ENCODE results near the gene TTLL5. TPM values are rescaled to one million over a fixed set of nuclear protein-coding genes. Genes with fewer than 3 reads are reported as not detected.

Gene TTLL5
- total RNA-seq, 5 donors from 2014 or later (not counting 1 experiment from before 2014, with no cell fraction given) = 15.4 to 36.2 (median 22.2) TPM

GRCh38 chr14:75825147-75825592 lies 164.1 kb downstream of the TTLL5 start:
- Histone ChIP-seq H3K4me1 (ENCODE audit: control insufficient read depth in 1 of 2, extremely low read depth in 1 of 2, insufficient read depth in 2 of 2, low read length in 2 of 2) (no peaks in the 10 kb centered on the region), H3K9me3 (no peaks in the 10 kb centered on the region), H3K27ac (ENCODE audit: low read length) (no peak overlapping the region), H3K27me3 (replicated peaks in 1 of 2; ENCODE audit: control insufficient read depth in 2 of 2, extremely low read depth in 1 of 2, insufficient read depth in 2 of 2, low read length in 1 of 2) (no peaks in the 10 kb centered on the region), H3K4me3 (ENCODE audit: control insufficient read depth in 1 of 2, extremely low read depth in 1 of 2, low read length in 1 of 2) (no peak overlapping the region), H3K36me3 (ENCODE audit: control insufficient read depth in 2 of 2, extremely low read depth in 1 of 2, insufficient read depth in 1 of 2, low read length in 1 of 2) (peaks cover 0 to 3% of the 10 kb centered on the region in 2 donors)
- H3K4me3 Mint-ChIP-seq = no peak overlapping the region
- H3K27ac Mint-ChIP-seq = peak overlapping the region in 1 of 2 donors; percentile 53
- ChIA-PET CTCF (interaction anchor here in 1 of 2 donors (0.7 kb wide), 1 partner anchor 73 kb away, joined by 3 read pairs; no protein-coding TSS in a partner anchor), POLR2A (interaction anchor here in 1 of 2 donors (0.6 to 0.7 kb wide), 2 partner anchors 9 to 24 kb away, joined by 3 to 4 read pairs; no protein-coding TSS in a partner anchor)
- no peaks in the 10 kb centered on the region for H3K27me3 Mint-ChIP-seq
- no peak for ATAC-seq (replicated peaks in 1 of 4)
- 100% methylated on average over 1 of the region's 3 CpGs for WGBS (ENCODE audit: insufficient coverage)
- H3K36me3 Mint-ChIP-seq = peaks cover 49% of the 10 kb centered on the region
- H3K4me1 Mint-ChIP-seq = peaks cover 0 to 34% (median 3%) of the 10 kb centered on the region in 3 donors
- no peak for DNase-seq
- H3K9me3 Mint-ChIP-seq = no peaks in the 10 kb centered on the region

- Mint-ChIP-seq H3K27ac (no peak overlapping the region), H3K36me3 (peaks cover 39% of the 10 kb centered on the region), H3K4me1 (peaks cover 11 to 42% (median 13%) of the 10 kb centered on the region in 3 donors), H3K4me3 (no peak overlapping the region), H3K27me3 (no peaks in the 10 kb centered on the region), H3K9me3 (no peaks in the 10 kb centered on the region)
- Histone ChIP-seq H3K27me3 (replicated peaks in 1 of 2; ENCODE audit: control insufficient read depth in 2 of 2, extremely low read depth in 1 of 2, insufficient read depth in 2 of 2, low read length in 1 of 2) (no peaks in the 10 kb centered on the region), H3K9me3 (no peaks in the 10 kb centered on the region), H3K36me3 (ENCODE audit: control insufficient read depth in 2 of 2, extremely low read depth in 1 of 2, insufficient read depth in 1 of 2, low read length in 1 of 2) (peaks cover 0 to 3% of the 10 kb centered on the region in 2 donors), H3K27ac (ENCODE audit: low read length) (no peak overlapping the region), H3K4me1 (ENCODE audit: control insufficient read depth in 1 of 2, extremely low read depth in 1 of 2, insufficient read depth in 2 of 2, low read length in 2 of 2) (peaks cover under 1 to 2% of the 10 kb centered on the region in 2 experiments), H3K4me3 (ENCODE audit: control insufficient read depth in 1 of 2, extremely low read depth in 1 of 2, low read length in 1 of 2) (no peak overlapping the region)
- CTCF ChIA-PET = no interaction called here
- no peak for ATAC-seq (replicated peaks in 1 of 4)
- 100% methylated on average over 1 of the region's 3 CpGs for WGBS (ENCODE audit: insufficient coverage)
- DNase-seq = no peak
- POLR2A ChIA-PET = interaction anchor here in 1 of 2 donors (0.6 kb wide), 1 partner anchor 236 kb away, joined by 6 read pairs; no protein-coding TSS in a partner anchor
Observed at GRCh38 chr14:75826599-75826998, 165.6 kb downstream of the TTLL5 start.

GRCh38 chr14:75827331-75827730 lies 166.3 kb downstream of the TTLL5 start:
- Histone ChIP-seq H3K9me3 (no peaks in the 10 kb centered on the region), H3K36me3 (ENCODE audit: control insufficient read depth in 2 of 2, extremely low read depth in 1 of 2, insufficient read depth in 1 of 2, low read length in 1 of 2) (peaks cover 0 to under 1% of the 10 kb centered on the region in 2 donors), H3K27me3 (replicated peaks in 1 of 2; ENCODE audit: control insufficient read depth in 2 of 2, extremely low read depth in 1 of 2, insufficient read depth in 2 of 2, low read length in 1 of 2) (no peaks in the 10 kb centered on the region), H3K4me3 (ENCODE audit: control insufficient read depth in 1 of 2, extremely low read depth in 1 of 2, low read length in 1 of 2) (no peak overlapping the region), H3K27ac (ENCODE audit: low read length) (no peak overlapping the region), H3K4me1 (ENCODE audit: control insufficient read depth in 1 of 2, extremely low read depth in 1 of 2, insufficient read depth in 2 of 2, low read length in 2 of 2) (peaks cover 7 to 8% of the 10 kb centered on the region in 2 experiments)
- no peak overlapping the region for H3K4me3 Mint-ChIP-seq
- no peaks in the 10 kb centered on the region for H3K9me3 Mint-ChIP-seq
- CTCF ChIA-PET = interaction anchor here (0.5 to 0.6 kb wide), 2 partner anchors 14 to 86 kb away, joined by 4 to 8 read pairs; no protein-coding TSS in a partner anchor
- H3K36me3 Mint-ChIP-seq = peaks cover 33% of the 10 kb centered on the region
- WGBS (ENCODE audit: insufficient coverage) = 100% methylated on average over 2 of the region's 3 CpGs
- H3K4me1 Mint-ChIP-seq = peaks cover 17 to 47% (median 20%) of the 10 kb centered on the region in 3 donors
- DNase-seq (no peak), ATAC-seq (replicated peaks in 1 of 4) (no peak)
- H3K27me3 Mint-ChIP-seq = no peaks in the 10 kb centered on the region
- H3K27ac Mint-ChIP-seq = no peak overlapping the region
- POLR2A ChIA-PET = interaction anchor here in 1 of 2 donors (0.6 kb wide), 2 partner anchors 235 to 1143 kb away, joined by 3 to 6 read pairs; no protein-coding TSS in a partner anchor

DNA sequence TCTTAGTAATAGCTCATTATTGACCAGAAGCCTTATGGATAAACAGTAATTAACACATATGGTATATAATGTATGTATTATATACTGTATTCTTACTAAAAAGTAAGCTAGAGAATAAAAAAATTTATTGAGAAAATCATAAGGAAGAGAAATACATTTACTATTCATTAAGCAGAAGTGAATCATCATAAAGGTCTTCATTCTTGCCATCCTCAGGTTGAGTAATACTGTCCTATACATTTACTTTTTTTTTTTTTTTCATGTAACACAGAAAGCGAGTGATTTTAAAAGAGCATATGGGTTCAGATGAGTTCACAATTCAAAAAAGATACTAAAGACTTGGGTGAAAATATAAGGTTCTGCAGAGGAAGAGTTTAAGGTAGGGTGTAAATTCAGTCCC lies 168.3 kb downstream of the TTLL5 start:
- Mint-ChIP-seq H3K36me3 (peaks cover 32% of the 10 kb centered on the region), H3K4me3 (no peak overlapping the region), H3K27ac (no peak overlapping the region), H3K27me3 (no peaks in the 10 kb centered on the region), H3K4me1 (peaks cover 25 to 54% (median 27%) of the 10 kb centered on the region in 3 donors), H3K9me3 (no peaks in the 10 kb centered on the region)
- ChIA-PET CTCF (no interaction called here), POLR2A (no interaction called here)
- 100% methylated on average over 1 of the region's 1 CpG for WGBS (ENCODE audit: insufficient coverage)
- Histone ChIP-seq H3K36me3 (ENCODE audit: control insufficient read depth in 2 of 2, extremely low read depth in 1 of 2, insufficient read depth in 1 of 2, low read length in 1 of 2) (peaks cover 0 to 7% of the 10 kb centered on the region in 2 donors), H3K27ac (ENCODE audit: low read length) (no peak overlapping the region), H3K4me1 (ENCODE audit: control insufficient read depth in 1 of 2, extremely low read depth in 1 of 2, insufficient read depth in 2 of 2, low read length in 2 of 2) (peaks cover 11 to 15% of the 10 kb centered on the region in 2 experiments), H3K27me3 (replicated peaks in 1 of 2; ENCODE audit: control insufficient read depth in 2 of 2, extremely low read depth in 1 of 2, insufficient read depth in 2 of 2, low read length in 1 of 2) (no peaks in the 10 kb centered on the region), H3K9me3 (no peaks in the 10 kb centered on the region), H3K4me3 (ENCODE audit: control insufficient read depth in 1 of 2, extremely low read depth in 1 of 2, low read length in 1 of 2) (no peak overlapping the region)
- no peak for ATAC-seq (replicated peaks in 1 of 4)
- DNase-seq = no peak

DNA sequence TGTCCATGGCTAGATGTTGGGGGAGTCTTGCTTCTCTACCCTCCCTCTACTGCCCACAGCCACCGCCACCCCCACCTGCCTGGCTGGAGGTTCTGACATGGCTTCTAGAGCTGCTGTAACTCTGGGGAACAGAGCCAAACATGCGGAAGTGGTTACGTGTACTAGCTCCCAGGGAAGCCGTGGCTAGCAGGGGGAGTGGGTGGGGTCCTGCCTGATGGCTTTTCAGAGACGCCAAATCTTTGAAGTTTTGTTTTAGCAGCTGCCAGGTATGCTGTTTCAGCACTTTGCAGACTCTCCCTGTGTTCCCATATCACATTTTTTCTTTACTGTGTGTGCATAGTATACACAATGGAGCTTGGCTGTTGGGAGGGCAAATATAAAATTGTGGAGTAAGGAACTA lies 170.4 kb downstream of the TTLL5 start:
- peaks cover 25 to 39% (median 27%) of the 10 kb centered on the region in 3 donors for H3K4me1 Mint-ChIP-seq
- peaks cover 0 to 7% of the 10 kb centered on the region in 2 donors for H3K36me3 ChIP-seq (ENCODE audit: control insufficient read depth in 2 of 2, extremely low read depth in 1 of 2, insufficient read depth in 1 of 2, low read length in 1 of 2)
- ATAC-seq (replicated peaks in 1 of 4) (peak; percentile 71 to 98 (median 94)), DNase-seq (peak; percentile 17 to 72 (median 39))
- no peaks in the 10 kb centered on the region for H3K9me3 Mint-ChIP-seq
- H3K27ac Mint-ChIP-seq = peak overlapping the region; percentile 80 to 85
- CTCF ChIA-PET = no interaction called here
- POLR2A ChIA-PET = no interaction called here
- H3K27ac ChIP-seq (ENCODE audit: low read length) = peak overlapping the region; percentile 40
- H3K9me3 ChIP-seq = no peaks in the 10 kb centered on the region
- 23% methylated on average over 3 of the region's 5 CpGs for WGBS (ENCODE audit: insufficient coverage)
- no peaks in the 10 kb centered on the region for H3K27me3 ChIP-seq (replicated peaks in 1 of 2; ENCODE audit: control insufficient read depth in 2 of 2, extremely low read depth in 1 of 2, insufficient read depth in 2 of 2, low read length in 1 of 2)
- H3K36me3 Mint-ChIP-seq = peaks cover 40% of the 10 kb centered on the region
- H3K27me3 Mint-ChIP-seq = no peaks in the 10 kb centered on the region
- no peak overlapping the region for H3K4me3 ChIP-seq (ENCODE audit: control insufficient read depth in 1 of 2, extremely low read depth in 1 of 2, low read length in 1 of 2)
- peaks cover 11 to 15% of the 10 kb centered on the region in 2 experiments for H3K4me1 ChIP-seq (ENCODE audit: control insufficient read depth in 1 of 2, extremely low read depth in 1 of 2, insufficient read depth in 2 of 2, low read length in 2 of 2)
- H3K4me3 Mint-ChIP-seq = peak overlapping the region in 2 of 3 donors; percentile 39 to 43

DNA sequence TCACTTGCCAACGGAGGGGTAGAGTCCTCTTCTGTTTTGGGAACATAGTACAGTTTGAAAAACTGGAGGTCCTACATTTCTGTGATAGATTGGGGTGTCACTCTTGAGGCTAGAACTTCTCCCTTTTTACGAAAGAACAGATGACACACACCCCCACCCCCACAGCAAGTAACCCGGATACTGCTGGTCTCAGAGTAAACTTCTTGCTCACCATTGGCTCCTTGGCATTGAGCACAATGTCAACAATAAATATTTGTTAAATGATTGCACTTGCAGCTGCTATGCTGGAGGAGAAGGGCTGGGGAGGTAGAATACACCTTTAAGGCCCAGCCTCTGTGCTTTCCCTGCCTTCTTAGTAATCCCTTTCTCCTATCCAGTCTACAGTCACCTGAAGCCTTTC lies 170.9 kb downstream of the TTLL5 start:
- peak overlapping the region in 2 of 3 donors; percentile 39 to 43 for H3K4me3 Mint-ChIP-seq
- CTCF ChIA-PET = no interaction called here

More for the DNA sequence above, 170.9 kb downstream of the TTLL5 start:
- WGBS (ENCODE audit: insufficient coverage) = no CpG with 5 or more reads among the region's 3 CpGs
- H3K27ac ChIP-seq (ENCODE audit: low read length) = peak overlapping the region; percentile 40
- Mint-ChIP-seq H3K27ac (peak overlapping the region; percentile 80 to 85), H3K36me3 (peaks cover 37% of the 10 kb centered on the region), H3K4me1 (peaks cover 25 to 36% (median 27%) of the 10 kb centered on the region in 3 donors), H3K9me3 (no peaks in the 10 kb centered on the region), H3K27me3 (no peaks in the 10 kb centered on the region)
- H3K4me3 ChIP-seq (ENCODE audit: control insufficient read depth in 1 of 2, extremely low read depth in 1 of 2, low read length in 1 of 2) = no peak overlapping the region
- ATAC-seq (replicated peaks in 1 of 4) = peak in 1 of 4 experiments; percentile 38
- H3K36me3 ChIP-seq (ENCODE audit: control insufficient read depth in 2 of 2, extremely low read depth in 1 of 2, insufficient read depth in 1 of 2, low read length in 1 of 2) = peaks cover 0 to 7% of the 10 kb centered on the region in 2 donors
- peak in 2 of 35 experiments; percentile 2 to 10 for DNase-seq
- no peaks in the 10 kb centered on the region for H3K27me3 ChIP-seq (replicated peaks in 1 of 2; ENCODE audit: control insufficient read depth in 2 of 2, extremely low read depth in 1 of 2, insufficient read depth in 2 of 2, low read length in 1 of 2)
- no peaks in the 10 kb centered on the region for H3K9me3 ChIP-seq
- H3K4me1 ChIP-seq (ENCODE audit: control insufficient read depth in 1 of 2, extremely low read depth in 1 of 2, insufficient read depth in 2 of 2, low read length in 2 of 2) = peaks cover 11 to 15% of the 10 kb centered on the region in 2 experiments
- POLR2A ChIA-PET = no interaction called here
